SU-DHL-6 (cell line): ENCODE results near the gene MRPL2.

Source experiments
- H2AFZ ChIP-seq: fragments of 200-600 bp; sonication (generic); 2 replicates; pipeline ENCODE4 v1.6.1; 2014; ENCODE audit warnings: low read depth, mild to moderate bottlenecking, moderate library complexity, mixed read lengths, antibody characterized with exemption, low read length; ENCODE audit not compliant: severe bottlenecking
- H3F3A ChIP-seq: fragments of 200-600 bp; shearing (Covaris generic); 2 replicates; pipeline ENCODE4 v1.6.0; 2016; ENCODE audit warnings: antibody characterized with exemption, mild to moderate bottlenecking; ENCODE audit not compliant: insufficient read depth
- H3K27ac ChIP-seq: fragments of 200-600 bp; sonication (generic); 2 replicates; pipeline ENCODE4 v1.5.1; 2016; ENCODE audit warnings: low read depth, mild to moderate bottlenecking, low read length, moderate library complexity, mixed read lengths
- H3K27me3 ChIP-seq: fragments of 200-600 bp; sonication (generic), shearing (Covaris generic); 2 replicates; pipeline ENCODE4 v1.6.0; 2014; ENCODE audit warnings: mild to moderate bottlenecking, low read length
- H3K36me3 ChIP-seq: fragments of 200-600 bp; sonication (generic); 2 replicates; pipeline ENCODE4 v1.6.1; 2014; ENCODE audit warnings: mild to moderate bottlenecking, low read length, mixed read lengths
- H3K4me2 ChIP-seq: fragments of 300-600, 200-600 bp; shearing (Covaris generic), sonication (generic); 2 replicates; pipeline ENCODE4 v1.6.0; 2014; ENCODE audit warnings: low read length, low read depth, mild to moderate bottlenecking; ENCODE audit not compliant: poor library complexity, severe bottlenecking
- H3K4me3 ChIP-seq: fragments of 200-600 bp; sonication (generic); 2 replicates; pipeline ENCODE4 v1.5.1; 2014; ENCODE audit warnings: antibody characterized with exemption, low read length, mild to moderate bottlenecking, mixed read lengths; ENCODE audit not compliant: insufficient read depth, poor library complexity, severe bottlenecking
- H3K79me2 ChIP-seq: fragments of 200-600 bp; sonication (generic); 2 replicates; pipeline ENCODE4 v1.6.1; 2014; ENCODE audit warnings: mild to moderate bottlenecking, low read length, moderate library complexity; ENCODE audit not compliant: insufficient read depth
- H3K9ac ChIP-seq: fragments of 200-600 bp; sonication (generic); 2 replicates; pipeline ENCODE4 v1.7.0; 2014; ENCODE audit warnings: mild to moderate bottlenecking, low read length
- H3K9me2 ChIP-seq: fragments of 200-600 bp; sonication (generic); replicated peaks from 2 replicates; pipeline ENCODE4 v1.6.1; 2014; ENCODE audit warnings: low read length; ENCODE audit not compliant: insufficient read depth
- H3K9me3 ChIP-seq: fragments of 200-600 bp; sonication (generic); 2 replicates; pipeline ENCODE4 v1.6.1; 2014; ENCODE audit warnings: low read length, mixed read lengths; ENCODE audit not compliant: insufficient read depth
- H4K20me1 ChIP-seq: fragments of 200-600 bp; sonication (generic); 2 replicates; pipeline ENCODE4 v1.6.1; 2014; ENCODE audit warnings: low read depth, mild to moderate bottlenecking, antibody characterized with exemption, low read length, moderate library complexity, mixed read lengths
- CTCF ChIP-seq: fragments of 200-600 bp; sonication (generic); IDR thresholded peaks from one replicate; pipeline ENCODE4 v1.5.1; 2017; ENCODE audit warnings: antibody characterized with exemption, mild to moderate bottlenecking, low read length, moderate library complexity; ENCODE audit not compliant: insufficient read depth, poor library complexity, severe bottlenecking
- EZH2phosphoT487 ChIP-seq: fragments of 200-600 bp; sonication (generic), shearing (Covaris generic); conservative IDR thresholded peaks from 2 replicates; pipeline ENCODE4 v1.6.1; 2018; ENCODE audit warnings: mild to moderate bottlenecking, antibody characterized with exemption, low read length, moderate library complexity, mixed read lengths

Gene MRPL2

GRCh38 chr6:43076464-43077332, 17.5 kb upstream of the MRPL2 start:
- Histone ChIP-seq H3K36me3 (no peaks in the 10 kb centered on the region), H2AFZ (peak overlapping the region; percentile 22), H3F3A (no peaks in the 10 kb centered on the region), H3K9me2 (no peaks in the 10 kb centered on the region), H4K20me1 (no peaks in the 10 kb centered on the region), H3K27me3 (no peaks in the 10 kb centered on the region), H3K79me2 (no peaks in the 10 kb centered on the region), H3K9ac (peak overlapping the region; percentile 42; the same call in 1 of the 2 replicates), H3K27ac (no peak overlapping the region), H3K4me2 (peak overlapping the region; percentile 55), H3K9me3 (no peaks in the 10 kb centered on the region), H3K4me3 (peak overlapping the region; percentile 40)
- no peak for TF ChIP-seq CTCF
- peak; percentile 91 for TF ChIP-seq EZH2phosphoT487

- Histone ChIP-seq H3K27me3 (no peaks in the 10 kb centered on the region), H3K9me3 (no peaks in the 10 kb centered on the region), H3K4me2 (peak within 1 kb of the TSS; percentile 55), H3K79me2 (no peaks in the 10 kb centered on the region), H3K27ac (no peak within 1 kb of the TSS), H3K9me2 (no peaks in the 10 kb centered on the region), H2AFZ (peak within 1 kb of the TSS; percentile 22), H3F3A (no peaks in the 10 kb centered on the region), H4K20me1 (no peaks in the 10 kb centered on the region), H3K36me3 (no peaks in the 10 kb centered on the region), H3K9ac (peak within 1 kb of the TSS; percentile 42; the same call in 1 of the 2 replicates), H3K4me3 (peak within 1 kb of the TSS; percentile 40)
- TF ChIP-seq EZH2phosphoT487 (no peak), CTCF (no peak)
These were observed 16.6 kb upstream of the MRPL2 start, which contains the start of gene PTK7 for GRCh38 chr6:43075670-43076463. Gene PTK7, plus strand, starts transcription at chr6:43076314. Its CDS starts 175 bp downstream, at chr6:43076489.

- no peak overlapping the region for H2AFZ ChIP-seq
- H3K27ac ChIP-seq: no peak overlapping the region
- no peaks in the 10 kb centered on the region for H3K9me3 ChIP-seq
These were observed 15.8 kb upstream of the MRPL2 start for GRCh38 chr6:43074847-43075669.

More at GRCh38 chr6:43074847-43075669, 15.8 kb upstream of the MRPL2 start:
- Histone ChIP-seq H3F3A (no peaks in the 10 kb centered on the region), H3K36me3 (no peaks in the 10 kb centered on the region), H3K9me2 (no peaks in the 10 kb centered on the region), H4K20me1 (no peaks in the 10 kb centered on the region), H3K9ac (no peak overlapping the region), H3K27me3 (no peaks in the 10 kb centered on the region), H3K4me2 (no peak overlapping the region), H3K4me3 (no peak overlapping the region), H3K79me2 (no peaks in the 10 kb centered on the region)
- TF ChIP-seq EZH2phosphoT487: no peak
- TF ChIP-seq CTCF: no peak
